KMS-11 (cell line): ENCODE data around the gene SNRNP27.

Experiments
- H2AFZ ChIP-seq: fragments of 200-600 bp; sonication (generic); 2 replicates; pipeline ENCODE4 v1.6.1; 2016; ENCODE audit warnings: antibody characterized with exemption, mixed run types, low read depth
- H3K27ac ChIP-seq: fragments of 200-600 bp; sonication (generic); 2 replicates; pipeline ENCODE4 v1.6.1; 2016; ENCODE audit warnings: mild to moderate bottlenecking, mixed run types
- H3K27me3 ChIP-seq: fragments of 200-600 bp; sonication (generic); 2 replicates; pipeline ENCODE4 v1.6.1; 2017; ENCODE audit warnings: mild to moderate bottlenecking, low read depth, mixed run types, moderate library complexity; ENCODE audit not compliant: insufficient read depth
- H3K36me3 ChIP-seq: fragments of 200-600 bp; sonication (generic); 2 replicates; pipeline ENCODE4 v1.6.1; 2017; ENCODE audit warnings: mild to moderate bottlenecking, mixed run types; ENCODE audit not compliant: insufficient read depth
- H3K4me1 ChIP-seq: fragments of 200-600 bp; sonication (generic); 2 replicates; pipeline ENCODE4 v1.6.1; 2016; ENCODE audit warnings: mild to moderate bottlenecking, low read depth, mixed run types; ENCODE audit not compliant: poor library complexity, severe bottlenecking
- H3K4me2 ChIP-seq: fragments of 200-600 bp; sonication (generic); 2 replicates; pipeline ENCODE4 v1.7.0; 2016; ENCODE audit warnings: mild to moderate bottlenecking, mixed run types
- H3K4me3 ChIP-seq: fragments of 200-600 bp; sonication (generic); IDR thresholded peaks from 2 replicates; pipeline ENCODE4 v1.6.1; 2017; ENCODE audit warnings: low read depth, low read length, mixed read lengths; ENCODE audit not compliant: insufficient read depth
- H3K79me2 ChIP-seq: fragments of 200-600 bp; sonication (generic); 2 replicates; pipeline ENCODE4 v1.6.1; 2016; ENCODE audit warnings: low read depth, mixed run types; ENCODE audit not compliant: insufficient read depth
- H3K9ac ChIP-seq: fragments of 200-600 bp; sonication (generic); 2 replicates; pipeline ENCODE4 v1.6.1; 2016; ENCODE audit warnings: mild to moderate bottlenecking, mixed run types
- H4K20me1 ChIP-seq: fragments of 200-600 bp; sonication (generic); 2 replicates; pipeline ENCODE4 v1.6.1; 2016; ENCODE audit warnings: mild to moderate bottlenecking, mixed run types; ENCODE audit not compliant: insufficient read depth
- TF ChIP-seq, protein P1 (sequence below): fragments of 200-600 bp; sonication (generic); conservative IDR thresholded peaks from 2 replicates; pipeline ENCODE4 v1.6.1; 2017; ENCODE audit warnings: low read depth, mild to moderate bottlenecking, antibody characterized with exemption, low read length, moderate library complexity, mixed read lengths

The SNRNP27 gene

DNA sequence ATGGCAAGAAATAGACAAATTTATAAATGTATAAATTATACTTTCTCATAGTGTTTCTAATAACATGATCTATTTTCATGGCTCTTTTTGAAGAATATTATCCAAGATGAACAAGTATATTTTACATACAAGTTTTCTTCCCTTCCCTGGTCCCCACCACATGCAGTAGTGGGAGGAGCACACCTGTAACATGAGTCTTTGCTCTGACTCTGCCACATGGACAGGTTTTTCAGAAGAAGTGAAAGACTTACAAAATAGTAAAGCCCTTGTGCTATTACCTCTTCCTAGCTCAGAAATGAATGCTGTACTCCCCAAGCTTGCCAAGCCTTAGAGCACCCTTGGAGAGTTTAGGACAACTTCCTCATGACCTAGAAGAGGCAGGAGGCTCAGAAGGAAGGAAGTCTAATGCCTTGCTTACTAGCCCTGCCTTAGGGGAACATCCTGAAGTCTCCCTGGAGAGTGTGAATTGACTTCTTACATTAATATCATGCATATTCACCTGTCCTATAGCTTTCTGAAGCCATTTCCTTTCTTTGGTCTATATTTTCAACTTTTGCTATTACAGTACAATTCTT, 39.6 kb downstream of the SNRNP27 start:
- no peaks in the 10 kb centered on the region for H3K79me2 ChIP-seq
- no peak overlapping the region for H3K27ac ChIP-seq
- TF ChIP-seq, protein P1, sequence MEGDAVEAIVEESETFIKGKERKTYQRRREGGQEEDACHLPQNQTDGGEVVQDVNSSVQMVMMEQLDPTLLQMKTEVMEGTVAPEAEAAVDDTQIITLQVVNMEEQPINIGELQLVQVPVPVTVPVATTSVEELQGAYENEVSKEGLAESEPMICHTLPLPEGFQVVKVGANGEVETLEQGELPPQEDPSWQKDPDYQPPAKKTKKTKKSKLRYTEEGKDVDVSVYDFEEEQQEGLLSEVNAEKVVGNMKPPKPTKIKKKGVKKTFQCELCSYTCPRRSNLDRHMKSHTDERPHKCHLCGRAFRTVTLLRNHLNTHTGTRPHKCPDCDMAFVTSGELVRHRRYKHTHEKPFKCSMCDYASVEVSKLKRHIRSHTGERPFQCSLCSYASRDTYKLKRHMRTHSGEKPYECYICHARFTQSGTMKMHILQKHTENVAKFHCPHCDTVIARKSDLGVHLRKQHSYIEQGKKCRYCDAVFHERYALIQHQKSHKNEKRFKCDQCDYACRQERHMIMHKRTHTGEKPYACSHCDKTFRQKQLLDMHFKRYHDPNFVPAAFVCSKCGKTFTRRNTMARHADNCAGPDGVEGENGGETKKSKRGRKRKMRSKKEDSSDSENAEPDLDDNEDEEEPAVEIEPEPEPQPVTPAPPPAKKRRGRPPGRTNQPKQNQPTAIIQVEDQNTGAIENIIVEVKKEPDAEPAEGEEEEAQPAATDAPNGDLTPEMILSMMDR: no peak
- no peak overlapping the region for H2AFZ ChIP-seq
- no peaks in the 10 kb centered on the region for H3K36me3 ChIP-seq
- no peaks in the 10 kb centered on the region for H3K27me3 ChIP-seq
- H3K9ac ChIP-seq: no peak overlapping the region
- H3K4me2 ChIP-seq: no peak overlapping the region; the same call in 1 of the 2 replicates
- H3K4me1 ChIP-seq: peaks cover 22% of the 10 kb centered on the region
- no peaks in the 10 kb centered on the region for H4K20me1 ChIP-seq
- no peak overlapping the region for H3K4me3 ChIP-seq

DNA sequence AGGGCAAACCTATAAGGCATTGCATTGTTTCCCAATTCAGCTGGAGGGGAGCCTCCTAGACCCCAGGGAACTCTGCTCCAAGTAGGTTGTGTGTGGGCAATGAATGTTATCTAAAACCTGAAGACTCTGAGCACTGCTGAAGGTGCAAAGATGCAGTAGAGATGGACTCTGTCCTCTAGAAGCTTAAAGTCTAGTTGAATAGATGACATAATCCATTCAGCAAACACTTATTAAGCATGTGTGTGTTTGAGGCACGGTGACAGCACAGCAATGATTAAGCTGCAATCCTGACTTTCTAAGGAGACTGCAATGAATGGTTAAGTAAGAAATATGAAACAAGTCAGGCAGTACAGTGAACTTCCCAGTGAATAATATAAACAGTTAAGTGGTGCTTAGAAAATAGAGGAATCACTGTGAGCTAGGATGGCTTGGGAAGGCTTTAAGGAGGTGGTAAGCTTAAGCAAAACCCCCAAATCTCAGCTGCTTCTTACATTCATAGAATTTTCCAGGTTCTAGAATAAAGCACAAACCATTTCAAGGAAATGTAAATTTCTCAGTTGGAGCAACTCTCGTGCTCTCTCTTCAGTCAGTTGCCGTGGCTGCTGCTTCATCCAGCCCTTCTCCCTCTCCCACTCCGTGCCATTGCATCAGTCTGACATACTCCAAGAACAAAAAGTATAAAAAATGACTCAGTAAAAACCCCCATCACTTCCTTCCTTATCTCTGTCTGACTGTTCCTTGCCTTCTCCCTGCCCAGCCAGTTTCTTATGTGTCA, 40.3 kb downstream of the SNRNP27 start:
- Histone ChIP-seq H3K79me2 (no peaks in the 10 kb centered on the region), H3K36me3 (no peaks in the 10 kb centered on the region), H2AFZ (no peak overlapping the region), H4K20me1 (no peaks in the 10 kb centered on the region), H3K4me1 (peaks cover 22% of the 10 kb centered on the region), H3K27me3 (no peaks in the 10 kb centered on the region), H3K4me2 (no peak overlapping the region), H3K9ac (no peak overlapping the region), H3K27ac (no peak overlapping the region), H3K4me3 (no peak overlapping the region)
- TF ChIP-seq, protein P1: no peak

DNA sequence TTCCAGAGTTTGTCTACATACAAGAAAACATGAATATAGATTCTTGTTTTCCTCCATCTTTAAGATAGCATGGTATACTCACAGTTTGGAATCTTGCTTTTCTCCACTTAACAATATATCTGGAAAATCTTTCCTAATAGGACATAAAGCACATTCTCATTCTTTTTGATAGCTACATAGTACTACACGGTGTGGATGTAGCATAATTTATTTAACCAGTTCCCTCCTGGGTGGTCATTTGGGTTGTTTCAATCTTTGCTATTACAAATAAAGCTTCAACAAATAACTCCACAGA, 40.8 kb downstream of the SNRNP27 start:
- peaks cover 22% of the 10 kb centered on the region for H3K4me1 ChIP-seq
- H3K27ac ChIP-seq: no peak overlapping the region
- no peaks in the 10 kb centered on the region for H3K27me3 ChIP-seq
- H3K79me2 ChIP-seq: no peaks in the 10 kb centered on the region
- H3K4me3 ChIP-seq: no peak overlapping the region
- H3K9ac ChIP-seq: no peak overlapping the region
- H3K36me3 ChIP-seq: no peaks in the 10 kb centered on the region
- no peaks in the 10 kb centered on the region for H4K20me1 ChIP-seq
- H2AFZ ChIP-seq: no peak overlapping the region
- no peak overlapping the region for H3K4me2 ChIP-seq
- TF ChIP-seq, protein P1: no peak

DNA sequence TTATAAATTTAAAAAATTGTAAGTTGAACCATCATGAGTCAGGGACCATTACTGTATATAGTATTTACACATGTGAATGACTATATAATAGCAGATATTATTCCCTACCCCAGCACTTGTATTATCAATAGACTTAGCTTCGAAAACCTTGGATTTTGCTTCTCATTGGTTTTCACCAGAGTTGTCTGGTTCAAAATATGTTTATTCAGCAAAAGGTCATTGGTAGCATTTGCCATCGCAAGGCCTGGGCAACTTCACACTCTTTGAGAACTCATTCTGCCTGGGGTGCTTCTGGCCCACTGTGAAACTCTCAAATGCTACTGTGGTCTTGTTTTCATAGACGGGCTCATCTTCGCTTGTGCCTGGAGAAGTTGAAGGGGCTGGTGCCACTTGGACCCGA, 41.3 kb downstream of the SNRNP27 start:
- Histone ChIP-seq H3K4me1 (peaks cover 22% of the 10 kb centered on the region), H3K36me3 (no peaks in the 10 kb centered on the region), H3K27ac (no peak overlapping the region), H4K20me1 (no peaks in the 10 kb centered on the region), H2AFZ (no peak overlapping the region), H3K79me2 (no peaks in the 10 kb centered on the region), H3K4me2 (no peak overlapping the region), H3K9ac (no peak overlapping the region), H3K4me3 (no peak overlapping the region), H3K27me3 (no peaks in the 10 kb centered on the region)
- TF ChIP-seq, protein P1: no peak
